ENCODE results near the gene AP1B1. TPM values are rescaled to one million over a fixed set of nuclear protein-coding genes. Genes with fewer than 3 reads are reported as not detected.

The AP1B1 gene
- total and polyA plus RNA-seq, 2 of the 8 experiments (the other 6 are each of a cell fraction or from before 2014, with no cell fraction given) = 64.2 to 86.8 TPM

GRCh38 chr22:29380032-29380781 lies 8.2 kb downstream of the AP1B1 start:
- no peak overlapping the region for H3K18ac ChIP-seq (ENCODE audit: extremely low read depth, low read length)
- no peak overlapping the region for H4K8ac ChIP-seq (ENCODE audit: extremely low read depth, insufficient read depth, low read length)
- no peak overlapping the region for H2BK5ac ChIP-seq (ENCODE audit: low read depth, low read length)
- H3K36me3 ChIP-seq (ENCODE audit: control insufficient read depth in 2 of 4, insufficient read depth in 4 of 4, low read length in 3 of 4) = peaks cover 0 to 8% (median 3%) of the 10 kb centered on the region in 4 experiments; a peak in 4 of 8 replicates
- no peak overlapping the region for H3K27ac ChIP-seq (ENCODE audit: low read depth, low read length)
- H2AK5ac ChIP-seq (ENCODE audit: low read depth, low read length) = no peak overlapping the region
- H3K9me3 ChIP-seq (ENCODE audit: insufficient read depth in 2 of 2, low read depth in 1 of 2, low read length in 1 of 2) = no peaks in the 10 kb centered on the region
- POLR2A ChIA-PET (ENCODE audit: partially characterized antibody) = interaction anchor here (2.0 kb wide), 1 partner anchor 11 kb away, joined by 6 read pairs; no protein-coding TSS in a partner anchor
- no peaks in the 10 kb centered on the region; a peak in 1 of 7 replicates for H3K27me3 ChIP-seq (replicated peaks in 1 of 4; ENCODE audit: control insufficient read depth in 3 of 4, extremely low read depth in 1 of 4, insufficient read depth in 3 of 4, low read length in 3 of 4)
- WGBS, 2 experiments (ENCODE audit: extremely low coverage in 1 of 2, insufficient coverage in 1 of 2, insufficient read length in 1 of 2, insufficient replicate concordance in 2 of 2, low coverage in 1 of 2, low lambda C conversion rate in 2 of 2, missing lambda C conversion rate in 1 of 2) = 92% methylated on average over 6 of the region's 6 CpGs; no CpG with 5 or more reads in 1 of the 2 experiments
- no peak overlapping the region for H3K4ac ChIP-seq (replicated peaks; ENCODE audit: insufficient read length, low read depth, low read length)
- H2AFZ ChIP-seq (ENCODE audit: low read length) = no peak overlapping the region
- no peak overlapping the region for H2BK120ac ChIP-seq (replicated peaks; ENCODE audit: low read depth, low read length)
- no peak overlapping the region for H4K5ac ChIP-seq (ENCODE audit: insufficient read length, low read depth, low read length)
- CTCF ChIA-PET (ENCODE audit: partially characterized antibody) = interaction anchor here (0.6 to 1.5 kb wide), 2 partner anchors 14 to 53 kb away, joined by 3 to 6 read pairs; no protein-coding TSS in a partner anchor
- H3K14ac ChIP-seq (ENCODE audit: insufficient read length) = no peak overlapping the region
- no peaks in the 10 kb centered on the region for H3K23me2 ChIP-seq (ENCODE audit: low read depth, low read length)
- no peak overlapping the region for H3K4me2 ChIP-seq (ENCODE audit: insufficient read depth in 1 of 2, low read depth in 2 of 2, low read length in 2 of 2)
- H3K4me3 ChIP-seq (ENCODE audit: extremely low read depth in 1 of 4, insufficient read depth in 2 of 4, low read depth in 3 of 4, low read length in 4 of 4) = no peak overlapping the region
- peaks cover 12% of the 10 kb centered on the region; the same call in 1 of the 2 replicates for H3K79me1 ChIP-seq (ENCODE audit: low read depth, low read length)
- H2BK15ac ChIP-seq (ENCODE audit: low read length) = no peak overlapping the region
- peaks cover 0 to 21% of the 10 kb centered on the region in 2 experiments; a peak in 1 of 4 replicates for H3K79me2 ChIP-seq (ENCODE audit: control insufficient read depth in 1 of 2, insufficient read depth in 2 of 2, low read length in 2 of 2)
- H3K4me1 ChIP-seq (replicated peaks in 1 of 4; ENCODE audit: control insufficient read depth in 3 of 4, insufficient read depth in 4 of 4, low read length in 3 of 4) = no peaks in the 10 kb centered on the region
- DNase-seq (ENCODE audit: low read depth in 1 of 2, low spot score in 2 of 2) (no peak), FAIRE-seq (no peak)
- peaks cover 4 to 12% of the 10 kb centered on the region in 2 experiments for H4K20me1 ChIP-seq (replicated peaks in 1 of 2; ENCODE audit: control insufficient read depth in 1 of 2, insufficient read depth in 2 of 2, low read length in 2 of 2)
- no peak overlapping the region for H3K23ac ChIP-seq (ENCODE audit: insufficient read length)
- H3K56ac ChIP-seq (replicated peaks; ENCODE audit: insufficient read length, low read depth, low read length) = no peak overlapping the region
- H3K9ac ChIP-seq (replicated peaks in 1 of 4; ENCODE audit: extremely low read depth in 1 of 4, low read depth in 3 of 4, low read length in 3 of 4) = no peak overlapping the region
- H2BK20ac ChIP-seq (ENCODE audit: low read length) = no peak overlapping the region
- no peak overlapping the region for H2BK12ac ChIP-seq (ENCODE audit: low read depth, low read length)
- H4K91ac ChIP-seq (replicated peaks; ENCODE audit: insufficient read length, low read length) = no peak overlapping the region
- TF ChIP-seq GABPA (IDR thresholded peaks at IDR 0.05; ENCODE audit: borderline replicate concordance, insufficient read depth, low read length) = no peak
- no peak for TF ChIP-seq NRF1 (IDR thresholded peaks at IDR 0.05; ENCODE audit: low read depth, low read length)
- TF ChIP-seq RXRA (IDR thresholded peaks at IDR 0.05; ENCODE audit: insufficient read depth, low read depth, low read length) = no peak
- no peak for TF ChIP-seq TEAD4 (IDR thresholded peaks at IDR 0.05; ENCODE audit: low read depth, low read length)
- no peak for TF ChIP-seq EP300 (IDR thresholded peaks at IDR 0.05; ENCODE audit: borderline replicate concordance in 1 of 2, low read depth in 2 of 2, low read length in 2 of 2)
- no peak for TF ChIP-seq SRF (IDR thresholded peaks at IDR 0.05; ENCODE audit: low read depth, low read length)
- TF ChIP-seq MAFK (IDR thresholded peaks at IDR 0.05; ENCODE audit: low read depth, low read length) = no peak
- no peak for TF ChIP-seq KDM4A (IDR thresholded peaks at IDR 0.05; ENCODE audit: low read depth, low read length, severe bottlenecking)
- TF ChIP-seq MAX (IDR thresholded peaks at IDR 0.05) = no peak
- no peak for TF ChIP-seq BCL11A (IDR thresholded peaks at IDR 0.05; ENCODE audit: low read depth in 2 of 2, low read length in 2 of 2)
- no peak for TF ChIP-seq JUND (IDR thresholded peaks at IDR 0.05; ENCODE audit: low read length)
- no peak for TF ChIP-seq TAF1 (IDR thresholded peaks at IDR 0.05; ENCODE audit: low read depth, low read length)
- no peak for TF ChIP-seq TCF12 (IDR thresholded peaks at IDR 0.05; ENCODE audit: low read depth, low read length)

All from H1 (cell line).